HepG2 (cell line): Measurements from ENCODE around the gene ZNF30. TPM values are rescaled to one million over a fixed set of nuclear protein-coding genes. Genes with fewer than 3 reads are reported as not detected.

Experiments used
- ATAC-seq: fragments of 200-7000 bp; cut with Tn5 transposase; 3 replicates; pipeline ENCODE4 v1.9.1; 2020; ENCODE audit warnings: mild to moderate bottlenecking, moderate library complexity
- BruUV-seq: library from RNA; stranded (reverse); fragments of 400-500 nt; replicated peaks from 2 replicates; lab custom pipeline; 2021; lab: Mats Ljungman, UMichigan
- CTCF ChIA-PET: fragments of 300-600 bp; formaldehyde crosslinking; extraction: SDS; loops from one replicate; lab custom pipeline; 2021; ENCODE audit warnings: low total read pairs, inconsistent platforms, low intra/inter-chr PET ratio; lab: Yijun Ruan, JAX
- POLR2A ChIA-PET: fragments of 350-600 bp; sonication (Branson Sonifier 250); formaldehyde crosslinking; loops from one replicate; lab custom pipeline; 2020; ENCODE audit warnings: antibody characterized with exemption, inconsistent platforms; lab: Yijun Ruan, JAX
- DNase-seq: peaks from one replicate; pipeline ENCODE4 v3.0.0-alpha.2; 2015; ENCODE audit warnings: low spot score
- FAIRE-seq: peaks from 3 replicates; lab custom pipeline; 2011; peaks lifted over from hg19 to GRCh38; lab: Jason Lieb, UNC
- H2AFZ ChIP-seq: one replicate; pipeline ENCODE4 v1.6.1; 2011; ENCODE audit warnings: low read length, inconsistent platforms
- H3K27ac ChIP-seq: fragments of 300-600 bp; 3 replicates; pipeline ENCODE4 v1.8.0; 2011; ENCODE audit warnings: mixed run types, mild to moderate bottlenecking, mixed read lengths, low read length, inconsistent platforms; ENCODE audit not compliant: insufficient read depth; ENCODE audit errors: extremely low read length
- H3K27me3 ChIP-seq, 2 experiments: fragments of 200-600 bp in 1 of 2; 2 replicates in 1 of 2; 3 replicates in 1 of 2; pipeline versions ENCODE4 v1.6.0 to v1.8.0; 2011; ENCODE audit warnings: low read length in 2 of 2, mild to moderate bottlenecking in 2 of 2, moderate library complexity in 2 of 2, inconsistent platforms in 1 of 2; ENCODE audit not compliant: insufficient read depth in 2 of 2, control insufficient read depth in 1 of 2
- H3K36me3 ChIP-seq, 2 experiments: fragments of 200-600 bp in 1 of 2; replicated peaks in 1 of 2; 2 replicates in 1 of 2; 3 replicates in 1 of 2; pipeline versions ENCODE4 v1.5.1 to v1.8.0; 2011; ENCODE audit warnings: low read length in 2 of 2, inconsistent platforms in 1 of 2; ENCODE audit not compliant: insufficient read depth in 2 of 2, control insufficient read depth in 1 of 2
- H3K4me1 ChIP-seq: 2 replicates; pipeline ENCODE4 v1.5.1; 2012; ENCODE audit warnings: low read length, inconsistent platforms; ENCODE audit not compliant: insufficient read depth
- H3K4me2 ChIP-seq: 2 replicates; pipeline ENCODE4 v1.6.0; 2011; ENCODE audit warnings: low read depth, low read length, inconsistent platforms
- H3K4me3 ChIP-seq, 3 experiments: fragments of 200-600 bp in 1 of 3; sonication (generic), shearing (Covaris generic) in 1 of 3; replicated peaks in 1 of 3; 2 replicates each; pipeline ENCODE4 v1.5.1; 2011 to 2016; ENCODE audit warnings: low read length in 3 of 3, inconsistent platforms in 2 of 3, low read depth in 2 of 3, mild to moderate bottlenecking in 2 of 3, control low read depth in 1 of 3, mixed read lengths in 1 of 3; ENCODE audit not compliant: insufficient read depth in 1 of 3
- H3K79me2 ChIP-seq: one replicate; pipeline ENCODE4 v1.6.1; 2011; ENCODE audit warnings: low read length, inconsistent platforms; ENCODE audit not compliant: insufficient read depth
- H3K9ac ChIP-seq: 2 replicates; pipeline ENCODE4 v1.6.0; 2011; ENCODE audit warnings: mild to moderate bottlenecking, low read depth, low read length, inconsistent platforms; ENCODE audit not compliant: insufficient read depth
- H3K9me3 ChIP-seq: 2 replicates; pipeline ENCODE4 v1.5.1; 2012; ENCODE audit warnings: mild to moderate bottlenecking, low read length
- H4K20me1 ChIP-seq: 2 replicates; pipeline ENCODE4 v1.6.0; 2011; ENCODE audit warnings: inconsistent platforms, mild to moderate bottlenecking, low read length, moderate library complexity; ENCODE audit not compliant: insufficient read depth
- AKAP8 ChIP-seq: sonication (generic); formaldehyde crosslinking; IDR thresholded peaks from 2 replicates; pipeline ENCODE4 v1.5.1; 2020; ENCODE audit warnings: mild to moderate bottlenecking, missing genetic modification reagents
- BRF2 ChIP-seq: sonication (generic); formaldehyde crosslinking; IDR thresholded peaks from 2 replicates; pipeline ENCODE4 v1.8.1; 2022; ENCODE audit warnings: mild to moderate bottlenecking, missing genetic modification reagents
- CHD2 ChIP-seq: IDR thresholded peaks from 2 replicates; pipeline ENCODE4 v1.6.1; 2011; ENCODE audit warnings: low read depth, low read length, improper control_type of control experiment
- FIP1L1 ChIP-seq: fragments of 200-400 bp; formaldehyde crosslinking; IDR thresholded peaks from 2 replicates; pipeline ENCODE4 v1.6.1; 2018; ENCODE audit warnings: low read depth, mild to moderate bottlenecking, low read length, moderate library complexity, borderline replicate concordance; ENCODE audit not compliant: insufficient read depth
- HIVEP1 ChIP-seq: sonication (generic); formaldehyde crosslinking; IDR thresholded peaks from 2 replicates; pipeline ENCODE4 v1.4.0; 2020; ENCODE audit warnings: mild to moderate bottlenecking, missing genetic modification reagents
- PTBP1 ChIP-seq: fragments of 200-400 bp; formaldehyde crosslinking; IDR thresholded peaks from 2 replicates; pipeline ENCODE4 v1.6.1; 2018; ENCODE audit warnings: low read length, low read depth; ENCODE audit not compliant: poor library complexity, severe bottlenecking
- RFX1 ChIP-seq: fragments of 450-650 bp; IDR thresholded peaks from 2 replicates; pipeline ENCODE4 v1.6.1; 2017
- SRSF9 ChIP-seq: fragments of 200-400 bp; formaldehyde crosslinking; IDR thresholded peaks from 2 replicates; pipeline ENCODE4 v1.6.1; 2018; ENCODE audit warnings: borderline replicate concordance, mild to moderate bottlenecking, low read depth, low read length; ENCODE audit not compliant: insufficient read depth, poor library complexity, severe bottlenecking
- XRCC5 ChIP-seq: fragments of 200-400 bp; formaldehyde crosslinking; optimal IDR thresholded peaks from 2 replicates; pipeline ENCODE3; 2017; ENCODE audit warnings: mild to moderate bottlenecking, low read length
- ZNF343 ChIP-seq: sonication (generic); formaldehyde crosslinking; IDR thresholded peaks from 2 replicates; pipeline ENCODE4 v1.4.0; 2020; ENCODE audit warnings: mild to moderate bottlenecking, missing genetic modification reagents
- ZNF513 ChIP-seq: sonication (generic); formaldehyde crosslinking; conservative IDR thresholded peaks from 2 replicates; pipeline ENCODE4 v1.5.0; 2020; ENCODE audit warnings: missing genetic modification reagents
- ZNF619 ChIP-seq: sonication (generic); formaldehyde crosslinking; IDR thresholded peaks from 2 replicates; pipeline ENCODE4 v1.4.0; 2020; ENCODE audit warnings: mild to moderate bottlenecking, missing genetic modification reagents
- ZNF670 ChIP-seq: sonication (generic); formaldehyde crosslinking; IDR thresholded peaks from 2 replicates; pipeline ENCODE4 v1.8.0; 2022; ENCODE audit warnings: mild to moderate bottlenecking, missing genetic modification reagents, borderline replicate concordance
- ZNF687 ChIP-seq: sonication (generic); formaldehyde crosslinking; IDR thresholded peaks from 2 replicates; pipeline ENCODE4 v1.5.1; 2020; ENCODE audit warnings: mild to moderate bottlenecking, missing genetic modification reagents, moderate library complexity
- ZSCAN9 ChIP-seq: IDR thresholded peaks from 2 replicates; pipeline ENCODE4 v1.6.1; 2016; ENCODE audit warnings: borderline replicate concordance
- in situ Hi-C: cut with HindIII; loops from 2 replicates; pipeline ENCODE4 v1.10.0; 2017; ENCODE audit warnings: low pct_unique_long_range_greater_than_20kb; ENCODE audit not compliant: extremely low pct_ligation_motif_present
- intact Hi-C: fragments of 100-400 bp; cut with micrococcal nuclease; formaldehyde crosslinking; loops from one replicate; pipeline ENCODE4 v1.10.0; 2022; ENCODE audit not compliant: unreplicated experiment
- polyA plus RNA-seq, 8 experiments: library from polyadenylated mRNA; depleted of rRNA in 3 of 8; stranded (reverse) in 7 of 8; unstranded in 1 of 8; fragments of >200 nt; fragmentation: Illumina TruSeq in 4 of 8; extraction: Trizol in 4 of 8; gene quantifications; 2 replicates each; pipeline versions ENCODE4 v1.2.1 to v1.2.3, GENCODE V29; 2011 to 2016; ENCODE audit warnings: low read depth in 4 of 8, missing spikeins in 1 of 8, mixed read lengths in 1 of 8; ENCODE audit not compliant: insufficient read depth in 1 of 8
- total RNA-seq, 5 experiments: library from RNA; depleted of rRNA; stranded (reverse); fragments of >200 nt; fragmentation: Illumina TruSeq; extraction: Trizol; gene quantifications; 2 replicates each; pipeline ENCODE4 v1.2.3, GENCODE V29; 2016; ENCODE audit warnings: low read depth in 1 of 5

ZNF30 gene
- total and polyA plus RNA-seq, 2 of the 13 experiments (the other 11 are each of a cell fraction or from before 2014, with no cell fraction given), result 2.3 to 4.4 TPM

- Histone ChIP-seq H2AFZ (no peak overlapping the region), H3K36me3 (no peaks in the 10 kb centered on the region), H3K9me3 (peaks cover 7% of the 10 kb centered on the region; the same call in 1 of the 2 replicates), H3K4me1 (peaks cover 31% of the 10 kb centered on the region), H4K20me1 (no peaks in the 10 kb centered on the region), H3K9ac (no peak overlapping the region), H3K27me3 (peaks cover 2 to 12% of the 10 kb centered on the region in 2 experiments; a peak in 3 of 5 replicates), H3K4me3 (no peak overlapping the region), H3K79me2 (no peaks in the 10 kb centered on the region), H3K27ac (no peak overlapping the region), H3K4me2 (no peak overlapping the region)
- DNase-seq (no peak), FAIRE-seq (no peak), ATAC-seq (no peak)
- in situ Hi-C loops, result no loop called here
- ChIA-PET POLR2A (no interaction called here), CTCF (no interaction called here)
- BruUV-seq, result no TSS peak
- no peak for TF ChIP-seq PTBP1
- TF ChIP-seq ZNF343 (CRISPR knock-in tag), result no peak
- TF ChIP-seq ZSCAN9 (CRISPR knock-in tag), result no peak
- no peak for TF ChIP-seq AKAP8 (CRISPR knock-in tag)
- TF ChIP-seq ZNF687 (CRISPR knock-in tag), result no peak
- TF ChIP-seq CHD2, result no peak
- TF ChIP-seq ZNF619 (CRISPR knock-in tag), result no peak
- no peak for TF ChIP-seq BRF2 (CRISPR knock-in tag)
- TF ChIP-seq RFX1, result no peak
- no peak for TF ChIP-seq HIVEP1 (CRISPR knock-in tag)
- no peak for TF ChIP-seq ZNF513 (CRISPR knock-in tag)
- no peak for TF ChIP-seq XRCC5
- TF ChIP-seq SRSF9, result no peak
- no peak for TF ChIP-seq ZNF670 (CRISPR knock-in tag)
- TF ChIP-seq FIP1L1, result no peak
- intact Hi-C loops, result no loop called here
Observed at GRCh38 chr19:34879563-34879962, 47.1 kb upstream of the ZNF30 start.
